HepG2 (cell line): Measurements from ENCODE around the gene SGK1. TPM values are rescaled to one million over a fixed set of nuclear protein-coding genes. Genes with fewer than 3 reads are reported as not detected.
A peak's percentile ranks its signal among the peaks of the same experiment; 100 is the strongest.

Source experiments
- CAMTA2 ChIP-seq: sonication (generic); formaldehyde crosslinking; IDR thresholded peaks from 2 replicates; pipeline ENCODE4 v1.4.0; 2020; ENCODE audit warnings: mild to moderate bottlenecking, missing genetic modification reagents, borderline replicate concordance
- GFI1 ChIP-seq: sonication (generic); formaldehyde crosslinking; IDR thresholded peaks from 2 replicates; pipeline ENCODE4 v1.5.0; 2020; ENCODE audit warnings: missing genetic modification reagents, mild to moderate bottlenecking, borderline replicate concordance
- HHEX ChIP-seq: IDR thresholded peaks from 2 replicates; pipeline ENCODE4 v1.6.1; 2016; ENCODE audit warnings: control low read depth
- HMGXB4 ChIP-seq, 2 experiments: sonication (generic) in 1 of 2; formaldehyde crosslinking in 1 of 2; IDR thresholded peaks; 2 replicates each; pipeline versions ENCODE4 v1.4.0 to v1.6.1; 2018 to 2020; ENCODE audit warnings: missing genetic modification reagents in 2 of 2, borderline replicate concordance in 1 of 2, low read depth in 1 of 2, mild to moderate bottlenecking in 1 of 2, missing biosample characterization in 1 of 2
- IRF9 ChIP-seq: sonication (generic); formaldehyde crosslinking; IDR thresholded peaks from 2 replicates; pipeline ENCODE4 v1.8.0; 2022; ENCODE audit warnings: missing genetic modification reagents, mild to moderate bottlenecking, borderline replicate concordance
- KLF13 ChIP-seq: sonication (generic); formaldehyde crosslinking; IDR thresholded peaks from 2 replicates; pipeline ENCODE4 v1.4.0; 2020; ENCODE audit warnings: mild to moderate bottlenecking, missing genetic modification reagents
- MED8 ChIP-seq: sonication (generic); formaldehyde crosslinking; IDR thresholded peaks from 2 replicates; pipeline ENCODE4 v1.8.1; 2023; ENCODE audit warnings: mild to moderate bottlenecking, missing genetic modification reagents; ENCODE audit not compliant: insufficient replicate concordance
- MNT ChIP-seq: fragments of 450-650 bp; IDR thresholded peaks from 2 replicates; pipeline ENCODE4 v1.6.1; 2016
- NFE2 ChIP-seq: sonication (generic); formaldehyde crosslinking; IDR thresholded peaks from 2 replicates; pipeline ENCODE4 v1.4.0; 2020; ENCODE audit warnings: missing genetic modification reagents
- PAXIP1 ChIP-seq: sonication (generic); formaldehyde crosslinking; conservative IDR thresholded peaks from 2 replicates; pipeline ENCODE4 v1.4.0; 2020; ENCODE audit warnings: mild to moderate bottlenecking, missing genetic modification reagents, moderate library complexity
- SATB2 ChIP-seq: sonication (generic); formaldehyde crosslinking; IDR thresholded peaks from 2 replicates; pipeline ENCODE4 v1.5.0; 2020; ENCODE audit warnings: missing genetic modification reagents
- SMARCC2 ChIP-seq: fragments of 450-650 bp; IDR thresholded peaks from 2 replicates; pipeline ENCODE4 v1.6.1; 2017; ENCODE audit warnings: antibody characterized with exemption, mild to moderate bottlenecking
- SMYD3 ChIP-seq: sonication (generic); formaldehyde crosslinking; IDR thresholded peaks from 2 replicates; pipeline ENCODE4 v1.8.1; 2023; ENCODE audit warnings: mild to moderate bottlenecking, missing genetic modification reagents
- TMF1 ChIP-seq: sonication (generic); formaldehyde crosslinking; IDR thresholded peaks from 2 replicates; pipeline ENCODE4 v1.8.1; 2022; ENCODE audit warnings: low read depth, missing genetic modification reagents
- ZNF224 ChIP-seq: sonication (generic); formaldehyde crosslinking; IDR thresholded peaks from 2 replicates; pipeline ENCODE4 v1.5.0; 2020; ENCODE audit warnings: mild to moderate bottlenecking, missing genetic modification reagents
- ZNF580 ChIP-seq: IDR thresholded peaks from 2 replicates; pipeline ENCODE4 v1.6.1; 2016; ENCODE audit warnings: low read depth, borderline replicate concordance
- ZNF75D ChIP-seq: sonication (generic); formaldehyde crosslinking; IDR thresholded peaks from 2 replicates; pipeline ENCODE4 v1.8.1; 2023; ENCODE audit warnings: missing genetic modification reagents, mild to moderate bottlenecking, borderline replicate concordance
- ZNF800 ChIP-seq: sonication (generic); formaldehyde crosslinking; IDR thresholded peaks from 2 replicates; pipeline ENCODE4 v1.4.0; 2020; ENCODE audit warnings: missing genetic modification reagents
- polyA plus RNA-seq, 8 experiments: library from polyadenylated mRNA; depleted of rRNA in 3 of 8; stranded (reverse) in 7 of 8; unstranded in 1 of 8; fragments of >200 nt; fragmentation: Illumina TruSeq in 4 of 8; extraction: Trizol in 4 of 8; gene quantifications; 2 replicates each; pipeline versions ENCODE4 v1.2.1 to v1.2.3, GENCODE V29; 2011 to 2016; ENCODE audit warnings: low read depth in 4 of 8, missing spikeins in 1 of 8, mixed read lengths in 1 of 8; ENCODE audit not compliant: insufficient read depth in 1 of 8
- total RNA-seq, 5 experiments: library from RNA; depleted of rRNA; stranded (reverse); fragments of >200 nt; fragmentation: Illumina TruSeq; extraction: Trizol; gene quantifications; 2 replicates each; pipeline ENCODE4 v1.2.3, GENCODE V29; 2016; ENCODE audit warnings: low read depth in 1 of 5

The SGK1 gene
- total and polyA plus RNA-seq, 2 of the 13 experiments (the other 11 are each of a cell fraction or from before 2014, with no cell fraction given) = 56.1 to 56.2 TPM

GRCh38 chr6:134195164-134195906, 122.6 kb downstream of the SGK1 start (continued):
- no peak for TF ChIP-seq ZNF800 (CRISPR knock-in tag)
- TF ChIP-seq ZNF75D = no peak
- TF ChIP-seq TMF1 (CRISPR knock-in tag) = no peak
- TF ChIP-seq CAMTA2 = no peak
- TF ChIP-seq KLF13 (CRISPR knock-in tag) = no peak
- TF ChIP-seq HMGXB4 (CRISPR knock-in tag; IDR thresholded peaks at IDR 0.05; ENCODE audit: borderline replicate concordance in 1 of 2, low read depth in 1 of 2) = peak in 1 of 2 experiments; percentile 48; a peak in 1 of 4 replicates
- no peak for TF ChIP-seq MNT
- no peak for TF ChIP-seq IRF9
- no peak for TF ChIP-seq MED8 (CRISPR knock-in tag)
- no peak for TF ChIP-seq SATB2
- TF ChIP-seq ZNF224 = no peak
- TF ChIP-seq PAXIP1 (CRISPR knock-in tag) = peak; percentile 71
- TF ChIP-seq SMYD3 (CRISPR knock-in tag) = no peak
- no peak for TF ChIP-seq NFE2 (CRISPR knock-in tag)
- no peak for TF ChIP-seq HHEX (CRISPR knock-in tag)
- peak; percentile 61; the same call in 1 of the 2 replicates for TF ChIP-seq GFI1 (CRISPR knock-in tag)
- no peak for TF ChIP-seq SMARCC2
- TF ChIP-seq ZNF580 = no peak
